Measurements from ENCODE around the gene GPR107.

GRCh38 chr9:130084337-130084736, 30.6 kb downstream of the GPR107 start:
- no peak for TF ChIP-seq CTCF (IDR thresholded peaks at IDR 0.05)
- TF ChIP-seq EZH2 (IDR thresholded peaks at IDR 0.05; ENCODE audit: borderline replicate concordance, insufficient read depth, low read depth, low read length, poor library complexity, severe bottlenecking): no peak
